HG03175 (cell line): ENCODE measurements around the gene LRRC43.

Experiments used
- ATAC-seq: cut with Tn5 transposase; IDR thresholded peaks from one replicate; pipeline ENCODE4 v1.9.1; 2021; ENCODE audit warnings: mild to moderate bottlenecking, moderate library complexity; ENCODE audit not compliant: unreplicated experiment

The LRRC43 gene

GRCh38 chr12:122182887-122183587 is at the start of gene LRRC43:
Gene LRRC43 (plus strand): TSS chr12:122183123. CDS start chr12:122183145, 22 bp downstream.
- ATAC-seq, result no peak

- ATAC-seq, result no peak
Observed at GRCh38 chr12:122133192-122133950, 49.6 kb upstream of the LRRC43 start.

- ATAC-seq, result no peak
Observed at GRCh38 chr12:122135437-122136031, 47.4 kb upstream of the LRRC43 start.

GRCh38 chr12:122137229-122137628 is 45.7 kb upstream of the LRRC43 start:
- ATAC-seq, result no peak

GRCh38 chr12:122137681-122138080 is 45.2 kb upstream of the LRRC43 start:
- no peak for ATAC-seq

GRCh38 chr12:122138181-122138580 is 44.7 kb upstream of the LRRC43 start:
- no peak for ATAC-seq

- no peak for ATAC-seq
Observed at GRCh38 chr12:122138616-122139015, 44.3 kb upstream of the LRRC43 start.

GRCh38 chr12:122139266-122139665 is 43.7 kb upstream of the LRRC43 start:
- ATAC-seq, result no peak

GRCh38 chr12:122139941-122140340 is 43.0 kb upstream of the LRRC43 start:
- ATAC-seq, result no peak

- no peak for ATAC-seq
Observed at GRCh38 chr12:122140467-122141257, 42.3 kb upstream of the LRRC43 start.

GRCh38 chr12:122141911-122142725 is 40.8 kb upstream of the LRRC43 start:
- no peak for ATAC-seq

- ATAC-seq, result no peak
Observed at GRCh38 chr12:122142857-122143256, 40.1 kb upstream of the LRRC43 start.

GRCh38 chr12:122144885-122145284 is 38.0 kb upstream of the LRRC43 start:
- no peak for ATAC-seq

- ATAC-seq, result no peak
Observed at GRCh38 chr12:122145505-122146330, 37.2 kb upstream of the LRRC43 start.

- no peak for ATAC-seq
Observed at GRCh38 chr12:122147514-122148290, 35.2 kb upstream of the LRRC43 start.

GRCh38 chr12:122148657-122149056 is 34.3 kb upstream of the LRRC43 start:
- ATAC-seq, result no peak

- ATAC-seq, result no peak
Observed at GRCh38 chr12:122150127-122150681, 32.7 kb upstream of the LRRC43 start.

- ATAC-seq, result no peak
Observed at GRCh38 chr12:122152754-122153153, 30.2 kb upstream of the LRRC43 start.
